ENCODE data around the gene AHSG. TPM values are rescaled to one million over a fixed set of nuclear protein-coding genes. Genes with fewer than 3 reads are reported as not detected.

AHSG gene
- total and polyA plus RNA-seq, 2 donors (not counting 1 experiment from before 2014, with no cell fraction given) = not detected

DNA sequence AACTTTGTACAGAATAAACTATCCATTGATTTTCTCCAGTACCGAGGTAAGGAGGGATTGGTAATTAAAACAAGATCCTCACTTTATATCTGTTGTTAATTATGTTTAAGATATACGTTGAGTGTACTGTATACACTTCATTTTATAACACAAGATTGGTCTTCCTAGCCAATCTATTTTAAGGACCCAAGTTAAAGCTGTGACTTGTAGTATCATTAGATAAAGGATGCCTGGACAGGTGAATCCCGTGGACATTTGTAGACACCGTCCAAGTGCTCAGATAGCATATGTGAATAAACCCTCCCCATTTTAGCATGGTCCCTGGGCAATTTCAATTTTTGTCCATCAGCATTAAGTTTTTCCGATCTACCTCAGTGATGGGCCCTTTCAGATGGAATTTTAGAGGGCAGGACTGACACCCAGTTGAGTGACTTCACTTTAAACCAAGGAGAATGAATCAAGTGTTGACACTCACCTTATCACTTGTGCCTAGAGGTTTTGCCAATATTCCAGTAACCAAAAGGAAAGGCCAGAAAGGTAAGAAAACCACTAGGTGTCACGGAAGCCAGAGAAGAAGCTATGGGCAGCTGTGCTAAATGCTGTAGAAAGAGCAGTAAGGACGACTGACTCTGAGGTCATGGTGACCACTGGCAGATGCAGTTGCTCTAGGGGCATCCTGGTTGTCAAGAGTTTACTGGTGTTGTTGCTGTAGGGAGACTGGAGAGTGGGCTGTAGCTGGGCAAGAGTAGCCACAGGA is 9.2 kb downstream of the AHSG start:
- Histone ChIP-seq H3K36me3 (ENCODE audit: control insufficient read depth, insufficient read depth, low read length) (no peaks in the 10 kb centered on the region), H4K20me1 (ENCODE audit: control insufficient read depth, extremely low read depth, insufficient read depth, low read length) (no peaks in the 10 kb centered on the region), H3K27me3 (ENCODE audit: control insufficient read depth, insufficient read depth, low read length) (peaks cover 5% of the 10 kb centered on the region), H3K79me2 (ENCODE audit: control insufficient read depth, insufficient read depth, low read length) (no peaks in the 10 kb centered on the region), H2AFZ (ENCODE audit: low read length) (no peak overlapping the region), H3K4me2 (ENCODE audit: extremely low read depth, insufficient read depth, low read length) (no peak overlapping the region), H3K9ac (ENCODE audit: insufficient read depth, low read length) (no peak overlapping the region), H3K4me1 (ENCODE audit: control insufficient read depth, extremely low read depth, insufficient read depth, low read length) (no peaks in the 10 kb centered on the region), H3K27ac (ENCODE audit: insufficient read depth, low read length) (no peak overlapping the region), H3K4me3 (replicated peaks in 1 of 4; ENCODE audit: control extremely low read depth in 1 of 4, insufficient read depth in 1 of 4, low read depth in 3 of 4, low read length in 4 of 4) (no peak overlapping the region), H3K9me3 (ENCODE audit: control insufficient read depth, insufficient read depth, low read depth, low read length) (no peaks in the 10 kb centered on the region)
- TF ChIP-seq, protein P1, sequence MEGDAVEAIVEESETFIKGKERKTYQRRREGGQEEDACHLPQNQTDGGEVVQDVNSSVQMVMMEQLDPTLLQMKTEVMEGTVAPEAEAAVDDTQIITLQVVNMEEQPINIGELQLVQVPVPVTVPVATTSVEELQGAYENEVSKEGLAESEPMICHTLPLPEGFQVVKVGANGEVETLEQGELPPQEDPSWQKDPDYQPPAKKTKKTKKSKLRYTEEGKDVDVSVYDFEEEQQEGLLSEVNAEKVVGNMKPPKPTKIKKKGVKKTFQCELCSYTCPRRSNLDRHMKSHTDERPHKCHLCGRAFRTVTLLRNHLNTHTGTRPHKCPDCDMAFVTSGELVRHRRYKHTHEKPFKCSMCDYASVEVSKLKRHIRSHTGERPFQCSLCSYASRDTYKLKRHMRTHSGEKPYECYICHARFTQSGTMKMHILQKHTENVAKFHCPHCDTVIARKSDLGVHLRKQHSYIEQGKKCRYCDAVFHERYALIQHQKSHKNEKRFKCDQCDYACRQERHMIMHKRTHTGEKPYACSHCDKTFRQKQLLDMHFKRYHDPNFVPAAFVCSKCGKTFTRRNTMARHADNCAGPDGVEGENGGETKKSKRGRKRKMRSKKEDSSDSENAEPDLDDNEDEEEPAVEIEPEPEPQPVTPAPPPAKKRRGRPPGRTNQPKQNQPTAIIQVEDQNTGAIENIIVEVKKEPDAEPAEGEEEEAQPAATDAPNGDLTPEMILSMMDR (conservative IDR thresholded peaks at IDR 0.05 in 1 of 2, IDR thresholded peaks at IDR 0.05 in 1 of 2; ENCODE audit: low read depth in 1 of 2, low read length in 2 of 2) = no peak
- TF ChIP-seq EZH2 (IDR thresholded peaks at IDR 0.05; ENCODE audit: low read length, missing control alignments) = no peak
- no peak for DNase-seq (ENCODE audit: low read depth in 2 of 2)

DNA sequence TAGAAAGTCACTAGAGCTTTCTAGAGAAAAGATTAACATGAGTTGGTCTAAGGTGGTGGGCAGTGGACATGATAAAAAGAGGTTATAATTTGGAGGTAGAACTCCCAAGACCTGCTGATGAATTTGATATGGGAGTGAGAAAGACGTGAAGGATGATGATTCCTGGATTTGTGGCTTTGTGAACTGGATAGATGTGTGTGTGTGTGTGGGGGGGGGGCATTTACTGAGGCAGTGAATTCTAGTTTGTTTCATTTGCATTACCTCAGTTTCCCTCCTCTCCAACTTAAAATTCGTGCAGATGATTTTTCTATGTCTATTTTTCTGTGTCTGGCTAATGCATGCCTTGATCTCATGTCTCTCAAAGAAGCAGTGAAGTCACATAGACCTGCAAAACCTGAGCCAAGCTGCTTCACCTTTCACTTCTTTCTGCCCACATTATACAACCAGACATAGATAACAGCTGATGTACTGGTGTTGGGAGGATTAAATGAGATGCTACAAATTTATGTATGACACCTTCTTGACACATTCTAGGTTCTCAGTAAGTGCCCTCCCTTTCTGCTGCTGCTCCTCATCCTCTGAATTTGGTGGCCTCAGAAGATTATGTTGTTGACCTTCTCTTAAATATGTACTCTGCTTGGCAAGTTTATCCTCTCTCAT is 9.9 kb downstream of the AHSG start:
- H2AFZ ChIP-seq (ENCODE audit: low read length) = no peak overlapping the region
- no peaks in the 10 kb centered on the region for H4K20me1 ChIP-seq (ENCODE audit: control insufficient read depth, extremely low read depth, insufficient read depth, low read length)
- H3K27me3 ChIP-seq (ENCODE audit: control insufficient read depth, insufficient read depth, low read length) = peaks cover 5% of the 10 kb centered on the region
- DNase-seq (ENCODE audit: low read depth in 2 of 2) = no peak
- H3K79me2 ChIP-seq (ENCODE audit: control insufficient read depth, insufficient read depth, low read length) = no peaks in the 10 kb centered on the region
- TF ChIP-seq EZH2 (IDR thresholded peaks at IDR 0.05; ENCODE audit: low read length, missing control alignments) = no peak
- TF ChIP-seq, protein P1 (conservative IDR thresholded peaks at IDR 0.05 in 1 of 2, IDR thresholded peaks at IDR 0.05 in 1 of 2; ENCODE audit: low read depth in 1 of 2, low read length in 2 of 2) = no peak
- no peak overlapping the region for H3K4me3 ChIP-seq (replicated peaks in 1 of 4; ENCODE audit: control extremely low read depth in 1 of 4, insufficient read depth in 1 of 4, low read depth in 3 of 4, low read length in 4 of 4)
- H3K4me2 ChIP-seq (ENCODE audit: extremely low read depth, insufficient read depth, low read length) = no peak overlapping the region
- no peak overlapping the region for H3K27ac ChIP-seq (ENCODE audit: insufficient read depth, low read length)
- no peak overlapping the region for H3K9ac ChIP-seq (ENCODE audit: insufficient read depth, low read length)
- no peaks in the 10 kb centered on the region for H3K36me3 ChIP-seq (ENCODE audit: control insufficient read depth, insufficient read depth, low read length)
- H3K4me1 ChIP-seq (ENCODE audit: control insufficient read depth, extremely low read depth, insufficient read depth, low read length) = no peaks in the 10 kb centered on the region
- H3K9me3 ChIP-seq (ENCODE audit: control insufficient read depth, insufficient read depth, low read depth, low read length) = no peaks in the 10 kb centered on the region

DNA sequence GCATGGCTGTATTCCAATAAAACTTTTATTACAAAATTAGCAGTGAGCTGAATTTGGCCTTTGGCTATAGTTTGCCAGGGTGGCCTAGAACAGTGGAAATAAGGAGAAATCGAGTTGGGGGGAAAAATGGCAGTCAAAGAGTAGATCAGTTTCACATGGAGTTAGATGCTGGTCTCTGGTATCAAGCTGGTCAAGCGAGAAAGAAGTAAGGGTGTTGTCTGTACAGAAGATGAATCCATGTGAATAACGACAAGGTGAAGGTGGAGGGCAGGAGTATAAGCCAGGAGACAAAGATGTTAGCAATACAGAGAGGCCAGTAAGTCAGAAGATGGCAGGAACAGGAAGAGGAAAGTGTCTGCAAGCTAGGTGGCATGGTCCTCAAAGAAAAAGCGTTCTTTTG is 11.7 kb downstream of the AHSG start:
- no peak overlapping the region for H3K4me3 ChIP-seq (replicated peaks in 1 of 4; ENCODE audit: control extremely low read depth in 1 of 4, insufficient read depth in 1 of 4, low read depth in 3 of 4, low read length in 4 of 4)
- H2AFZ ChIP-seq (ENCODE audit: low read length) = no peak overlapping the region
- H3K9ac ChIP-seq (ENCODE audit: insufficient read depth, low read length) = no peak overlapping the region
- H4K20me1 ChIP-seq (ENCODE audit: control insufficient read depth, extremely low read depth, insufficient read depth, low read length) = no peaks in the 10 kb centered on the region
- no peak overlapping the region for H3K4me2 ChIP-seq (ENCODE audit: extremely low read depth, insufficient read depth, low read length)
- H3K79me2 ChIP-seq (ENCODE audit: control insufficient read depth, insufficient read depth, low read length) = no peaks in the 10 kb centered on the region
- H3K27ac ChIP-seq (ENCODE audit: insufficient read depth, low read length) = no peak overlapping the region
- H3K4me1 ChIP-seq (ENCODE audit: control insufficient read depth, extremely low read depth, insufficient read depth, low read length) = no peaks in the 10 kb centered on the region
- H3K27me3 ChIP-seq (ENCODE audit: control insufficient read depth, insufficient read depth, low read length) = peaks cover 5% of the 10 kb centered on the region
- no peaks in the 10 kb centered on the region for H3K36me3 ChIP-seq (ENCODE audit: control insufficient read depth, insufficient read depth, low read length)
- TF ChIP-seq, protein P1 (conservative IDR thresholded peaks at IDR 0.05 in 1 of 2, IDR thresholded peaks at IDR 0.05 in 1 of 2; ENCODE audit: low read depth in 1 of 2, low read length in 2 of 2) = no peak
- TF ChIP-seq EZH2 (IDR thresholded peaks at IDR 0.05; ENCODE audit: low read length, missing control alignments) = no peak
- DNase-seq (ENCODE audit: low read depth in 2 of 2) = no peak
- H3K9me3 ChIP-seq (ENCODE audit: control insufficient read depth, insufficient read depth, low read depth, low read length) = no peaks in the 10 kb centered on the region

Data from fibroblast of lung (primary cell).